IPS DF 6.9 (cell line): ENCODE results near the gene SGMS1.

ENCODE experiments used
- DNase-seq: peaks from one replicate; pipeline ENCODE4 v3.0.0-alpha.2; 2013; ENCODE audit warnings: low read depth, low spot score
- H3K27ac ChIP-seq: one replicate; pipeline ENCODE4 v1.5.1; 2013; ENCODE audit warnings: low read length, control low read depth
- H3K27me3 ChIP-seq: 2 replicates; pipeline ENCODE4 v1.6.1; 2013; ENCODE audit warnings: mild to moderate bottlenecking, low read length; ENCODE audit not compliant: control insufficient read depth, insufficient read depth
- H3K36me3 ChIP-seq: 2 replicates; pipeline ENCODE4 v1.6.1; 2013; ENCODE audit warnings: low read length; ENCODE audit not compliant: control insufficient read depth, insufficient read depth
- H3K4me1 ChIP-seq: 2 replicates; pipeline ENCODE4 v1.6.1; 2013; ENCODE audit warnings: low read length; ENCODE audit not compliant: control insufficient read depth, insufficient read depth
- H3K4me3 ChIP-seq: 2 replicates; pipeline ENCODE4 v1.5.1; 2013; ENCODE audit warnings: mild to moderate bottlenecking, low read length
- H3K9me3 ChIP-seq: 2 replicates; pipeline ENCODE4 v1.6.1; 2013; ENCODE audit warnings: low read length, inconsistent platforms; ENCODE audit not compliant: control insufficient read depth, insufficient read depth
- WGBS: extraction: QIAGEN DNeasy Blood & Tissue Kit; methylation state at CpG from one replicate; pipeline ENCODE4 v1.1.7; 2013; ENCODE audit warnings: mixed read lengths, missing lambda C conversion rate; ENCODE audit not compliant: insufficient read length, insufficient coverage; 5-methylcytosine and 5-hydroxymethylcytosine counted together

Gene SGMS1

DNA sequence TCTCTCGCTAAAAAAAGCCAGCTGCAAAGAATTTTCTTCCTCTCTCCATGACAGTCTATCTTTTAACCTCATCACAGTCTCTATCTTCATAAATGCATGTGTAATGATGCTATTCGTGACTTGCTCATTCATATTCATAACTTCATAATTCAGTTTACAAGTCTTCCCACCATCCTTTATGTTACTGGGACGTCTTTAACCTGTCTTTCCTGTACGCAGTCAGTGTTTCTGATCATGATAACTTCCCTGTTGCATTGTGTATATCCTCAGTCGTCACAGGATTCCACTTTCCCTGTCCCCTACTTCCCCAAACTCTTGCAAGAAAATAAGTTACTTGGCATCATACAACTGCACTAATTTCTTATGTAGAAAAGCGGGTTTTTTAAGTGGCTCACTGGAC is 206.9 kb downstream of the SGMS1 start:
- WGBS = no CpG with 5 or more reads among the region's 6 CpGs
- H3K27ac ChIP-seq = no peak overlapping the region

DNA sequence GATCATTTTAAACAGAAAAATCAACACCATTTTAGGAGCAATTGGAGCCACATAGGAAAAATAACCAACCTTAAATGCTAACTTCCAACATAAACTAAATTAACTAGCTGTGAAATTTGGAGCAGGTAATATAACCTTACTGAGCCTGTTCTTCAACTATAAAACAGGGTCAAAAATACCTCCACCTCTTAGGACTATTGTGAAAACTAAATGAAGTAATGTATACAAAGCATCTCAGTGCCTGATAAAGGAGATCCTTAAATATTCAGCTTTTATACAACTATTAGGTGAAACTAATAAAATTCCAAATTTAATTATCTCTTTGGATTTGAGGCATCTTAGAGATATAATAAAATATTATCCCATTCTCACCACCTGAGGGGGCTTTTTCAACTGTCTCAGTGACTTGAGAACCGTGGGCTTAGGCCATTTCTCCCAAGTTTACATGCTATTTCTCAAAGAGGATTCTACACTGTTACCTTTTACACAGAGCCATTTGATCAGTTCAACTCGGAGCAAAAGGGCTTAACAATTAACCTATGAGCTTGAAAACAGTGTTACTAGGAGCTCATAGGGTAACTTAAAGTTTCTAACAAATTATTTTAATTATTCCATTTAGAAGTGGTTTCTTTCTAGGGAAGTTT is 207.5 kb downstream of the SGMS1 start:
- no peak for DNase-seq
- H3K36me3 ChIP-seq = no peaks in the 10 kb centered on the region
- no peak overlapping the region for H3K4me3 ChIP-seq
- WGBS = no CpG with 5 or more reads among the region's 2 CpGs
- no peaks in the 10 kb centered on the region for H3K9me3 ChIP-seq
- no peak overlapping the region for H3K27ac ChIP-seq
- no peaks in the 10 kb centered on the region for H3K27me3 ChIP-seq
- no peaks in the 10 kb centered on the region for H3K4me1 ChIP-seq

More for the DNA sequence above, 206.9 kb downstream of the SGMS1 start:
- H3K4me3 ChIP-seq = no peak overlapping the region
- no peaks in the 10 kb centered on the region for H3K9me3 ChIP-seq
- H3K4me1 ChIP-seq = 0 out of 2 replicates have a peak, but pooled peaks cover 1% of the 10 kb centered on the region
- H3K36me3 ChIP-seq = no peaks in the 10 kb centered on the region
- H3K27me3 ChIP-seq = no peaks in the 10 kb centered on the region
- no peak for DNase-seq

DNA sequence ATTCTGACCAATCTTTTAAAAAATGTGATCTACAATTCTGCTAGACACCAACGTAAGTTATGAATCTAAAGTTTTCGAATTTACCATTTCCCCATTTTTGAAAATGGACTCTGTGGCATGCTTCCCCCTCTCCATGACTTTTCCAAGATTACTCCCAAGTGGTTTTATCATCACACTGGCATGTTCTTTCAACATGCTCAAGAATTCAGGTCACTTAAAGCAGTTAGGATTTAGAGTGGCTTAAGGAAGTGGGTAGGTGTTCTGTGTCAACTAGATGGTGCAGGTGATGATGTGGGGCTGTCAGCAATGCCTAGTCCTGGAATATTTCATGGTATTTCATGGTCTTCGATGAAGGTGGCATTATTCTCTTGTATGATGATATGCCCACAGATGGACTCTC is 208.5 kb downstream of the SGMS1 start:
- Histone ChIP-seq H3K4me3 (no peak overlapping the region), H3K36me3 (no peaks in the 10 kb centered on the region), H3K27me3 (no peaks in the 10 kb centered on the region), H3K4me1 (no peaks in the 10 kb centered on the region), H3K9me3 (no peaks in the 10 kb centered on the region), H3K27ac (no peak overlapping the region)
- no CpG with 5 or more reads among the region's 3 CpGs for WGBS
- DNase-seq = no peak

DNA sequence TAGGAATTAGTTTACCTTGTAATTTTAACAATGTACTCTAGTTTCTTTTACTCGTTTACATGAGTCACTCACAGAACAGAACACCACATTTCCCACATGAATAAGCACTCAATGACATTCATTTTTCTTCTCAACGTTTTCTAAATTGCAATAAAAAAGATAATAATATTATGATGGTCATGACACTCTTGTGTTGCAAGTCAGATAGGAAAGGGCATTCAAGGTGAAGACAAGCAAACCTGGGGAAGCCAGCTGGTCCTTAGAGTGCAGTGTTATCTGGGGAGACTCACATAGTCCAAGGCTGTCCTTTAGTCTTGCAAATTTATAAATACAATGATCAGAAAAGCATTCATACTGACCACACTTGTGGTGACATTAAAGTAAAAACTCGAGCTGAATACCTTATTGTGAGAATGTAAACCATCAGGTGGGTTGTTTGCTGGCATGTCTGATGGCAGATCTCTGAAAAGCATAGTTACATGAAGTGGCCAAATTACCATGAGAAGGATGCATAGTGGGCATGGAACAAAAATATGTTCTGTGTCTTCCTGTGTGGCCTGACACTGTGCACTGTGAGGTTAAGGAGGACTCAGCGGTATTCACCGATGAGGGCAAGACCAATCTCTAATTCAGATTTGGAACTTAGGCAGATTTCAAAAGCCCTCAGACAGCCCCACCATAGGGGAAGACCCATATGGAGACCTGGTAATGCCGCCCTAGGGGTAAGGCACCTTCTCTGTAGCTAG is 213.5 kb downstream of the SGMS1 start:
- H3K36me3 ChIP-seq = no peaks in the 10 kb centered on the region
- WGBS = no CpG with 5 or more reads among the region's 6 CpGs
- no peaks in the 10 kb centered on the region for H3K4me1 ChIP-seq
- H3K27ac ChIP-seq = no peak overlapping the region
- no peaks in the 10 kb centered on the region for H3K27me3 ChIP-seq
- no peaks in the 10 kb centered on the region for H3K9me3 ChIP-seq
- DNase-seq = no peak
- no peak overlapping the region for H3K4me3 ChIP-seq

DNA sequence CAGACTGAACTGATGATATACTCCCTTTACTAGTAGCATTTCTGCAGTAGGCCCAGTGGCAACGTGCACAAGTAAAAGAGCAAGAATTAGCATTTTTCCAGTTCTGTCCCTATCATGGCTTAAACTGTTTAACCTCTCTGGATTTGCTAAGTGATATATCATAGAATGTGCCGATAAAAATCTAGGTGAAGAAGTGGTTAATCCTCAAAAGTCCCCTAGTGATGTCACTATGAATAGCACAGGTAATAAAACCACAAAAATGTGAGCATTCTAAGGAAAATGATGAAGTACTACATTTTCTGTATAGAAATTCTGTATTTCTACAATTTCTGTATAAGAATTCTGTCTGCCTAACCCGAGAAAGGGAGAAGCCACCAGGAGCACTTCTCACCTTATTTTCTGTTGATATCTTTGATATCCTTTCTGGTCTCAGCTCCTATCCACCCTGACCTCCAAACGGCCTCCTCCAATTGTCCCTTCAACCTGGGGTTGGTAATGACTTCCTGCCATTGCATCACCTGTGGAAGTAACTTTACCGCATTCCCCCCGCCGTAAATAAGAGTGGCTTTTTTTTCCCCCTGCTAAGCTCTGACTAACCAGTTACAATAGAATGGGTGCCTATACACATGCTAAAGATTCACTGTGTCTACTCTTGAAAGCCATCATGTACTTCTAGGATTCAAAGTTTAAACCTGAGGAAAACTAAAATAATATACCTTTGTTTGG is 216.5 kb downstream of the SGMS1 start:
- H3K27ac ChIP-seq = no peak overlapping the region
- no peaks in the 10 kb centered on the region for H3K9me3 ChIP-seq
- H3K4me1 ChIP-seq = no peaks in the 10 kb centered on the region
- WGBS = no CpG with 5 or more reads among the region's 7 CpGs
- H3K27me3 ChIP-seq = no peaks in the 10 kb centered on the region
- H3K36me3 ChIP-seq = no peaks in the 10 kb centered on the region
- no peak overlapping the region for H3K4me3 ChIP-seq
- peak; percentile 66 for DNase-seq

DNA sequence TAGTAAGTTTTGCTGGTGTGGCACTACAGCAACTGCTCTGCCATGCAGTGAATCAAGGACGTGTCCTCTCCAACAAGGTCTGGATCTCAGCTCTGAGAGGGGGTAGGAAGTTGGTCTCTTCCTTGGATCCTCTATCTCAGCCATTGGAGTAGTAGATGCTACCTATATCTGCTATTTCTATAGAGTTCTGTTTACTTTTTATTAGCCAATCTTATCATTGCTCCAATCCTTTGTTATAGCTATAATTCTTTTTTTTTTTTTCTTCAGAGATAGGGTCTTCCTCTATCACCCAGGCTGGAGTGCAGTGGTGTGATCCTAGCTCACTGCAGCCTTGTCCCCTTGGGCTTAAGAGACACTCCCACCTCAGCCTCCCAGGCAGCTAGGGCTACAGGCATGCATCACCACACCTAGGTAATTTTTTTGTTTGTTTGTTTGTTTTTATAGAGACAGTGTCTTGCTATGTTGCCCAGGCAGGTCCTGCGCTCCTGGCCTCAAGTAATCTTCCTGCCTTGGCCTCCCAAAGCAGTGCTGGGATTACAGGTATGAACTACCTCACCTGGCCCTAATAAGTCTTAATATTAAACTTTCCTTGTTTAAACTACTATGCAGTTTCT is 217.2 kb downstream of the SGMS1 start:
- no CpG with 5 or more reads among the region's 2 CpGs for WGBS
- Histone ChIP-seq H3K36me3 (no peaks in the 10 kb centered on the region), H3K27me3 (no peaks in the 10 kb centered on the region), H3K4me3 (no peak overlapping the region), H3K4me1 (no peaks in the 10 kb centered on the region), H3K27ac (no peak overlapping the region), H3K9me3 (no peaks in the 10 kb centered on the region)
- DNase-seq = no peak

DNA sequence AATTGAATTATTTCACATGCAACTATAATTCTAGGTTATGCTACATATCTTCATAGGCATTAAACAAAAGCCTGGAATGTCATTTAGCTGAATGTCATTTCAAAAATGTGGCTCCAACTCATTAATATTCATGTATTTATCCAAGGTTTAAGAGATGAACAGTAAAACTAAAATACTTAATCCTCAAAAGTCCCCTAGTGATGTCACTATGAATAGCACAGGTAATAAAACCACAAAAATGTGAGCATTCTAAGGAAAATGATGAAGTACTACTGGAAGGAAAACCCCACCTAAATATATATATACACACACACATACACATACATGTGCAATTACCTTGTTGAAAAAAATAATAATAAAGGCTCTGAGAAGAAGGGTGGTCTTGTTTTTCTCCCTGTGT is 218.0 kb downstream of the SGMS1 start:
- no peak overlapping the region for H3K27ac ChIP-seq

DNA sequence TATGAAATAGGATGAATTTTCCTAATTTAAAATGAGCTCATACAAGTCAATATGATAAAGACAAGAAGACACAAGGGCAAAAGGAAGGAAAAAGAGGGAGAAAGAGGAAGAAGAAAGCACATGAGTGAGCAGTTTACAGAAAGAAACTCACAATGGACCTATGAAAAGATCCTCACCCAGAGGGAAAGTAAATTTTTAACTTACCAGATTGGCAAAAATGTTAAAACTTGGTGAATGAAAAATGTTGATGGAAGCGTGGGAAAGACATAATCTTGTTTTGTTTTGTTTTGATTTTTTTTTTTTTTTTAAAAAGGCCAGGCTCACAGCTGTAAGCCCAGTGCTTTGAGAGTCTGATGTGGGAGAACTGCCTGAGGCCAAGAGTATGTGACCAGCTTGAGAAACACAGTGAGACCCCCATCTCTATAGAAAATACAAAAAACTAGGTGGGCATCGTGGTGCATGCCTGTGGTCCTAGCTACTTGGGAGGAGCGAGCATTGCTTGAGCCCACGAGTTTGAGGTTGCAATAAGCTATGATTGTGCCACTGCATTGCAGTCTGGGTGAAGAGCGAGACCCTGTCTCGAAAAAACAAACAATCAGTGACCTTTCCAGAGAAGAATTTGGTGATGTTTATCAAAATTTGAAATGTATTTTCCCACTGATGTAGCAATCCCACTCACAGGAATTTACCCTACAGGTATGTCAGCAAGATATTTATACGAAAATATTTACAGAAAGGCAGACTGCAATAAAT is 219.6 kb downstream of the SGMS1 start:
- 100% methylated on average over 1 of the region's 7 CpGs for WGBS
- Histone ChIP-seq H3K9me3 (no peaks in the 10 kb centered on the region), H3K27me3 (no peaks in the 10 kb centered on the region), H3K4me3 (no peak overlapping the region), H3K4me1 (no peaks in the 10 kb centered on the region), H3K36me3 (no peaks in the 10 kb centered on the region), H3K27ac (no peak overlapping the region)
- no peak for DNase-seq

More for the DNA sequence above, 218.0 kb downstream of the SGMS1 start:
- H3K36me3 ChIP-seq = no peaks in the 10 kb centered on the region
- no peaks in the 10 kb centered on the region for H3K4me1 ChIP-seq
- H3K4me3 ChIP-seq = no peak overlapping the region
- H3K9me3 ChIP-seq = no peaks in the 10 kb centered on the region
- H3K27me3 ChIP-seq = no peaks in the 10 kb centered on the region
- DNase-seq = no peak

DNA sequence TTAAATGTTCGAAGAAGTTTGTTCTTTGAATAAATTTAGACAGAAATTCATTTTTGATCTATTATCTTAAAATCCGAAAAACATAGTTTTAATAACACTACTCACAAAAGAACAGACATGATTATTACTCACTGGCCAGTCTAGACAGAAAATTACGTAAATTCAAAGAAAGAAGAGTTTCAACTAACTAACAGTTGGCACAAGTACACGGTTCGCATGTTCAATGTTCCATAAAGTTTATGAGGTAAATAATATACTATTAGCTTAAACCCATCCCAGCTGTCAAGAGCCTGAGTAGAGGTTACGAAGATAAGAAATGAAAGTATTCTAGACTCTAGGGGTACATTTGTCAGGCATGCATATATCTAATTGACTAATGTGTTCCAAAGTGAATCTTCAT is 220.7 kb downstream of the SGMS1 start:
- Histone ChIP-seq H3K9me3 (no peaks in the 10 kb centered on the region), H3K36me3 (no peaks in the 10 kb centered on the region), H3K4me3 (no peak overlapping the region), H3K4me1 (no peaks in the 10 kb centered on the region), H3K27me3 (no peaks in the 10 kb centered on the region), H3K27ac (no peak overlapping the region)
- no peak for DNase-seq
- WGBS = no CpG with 5 or more reads among the region's 6 CpGs

DNA sequence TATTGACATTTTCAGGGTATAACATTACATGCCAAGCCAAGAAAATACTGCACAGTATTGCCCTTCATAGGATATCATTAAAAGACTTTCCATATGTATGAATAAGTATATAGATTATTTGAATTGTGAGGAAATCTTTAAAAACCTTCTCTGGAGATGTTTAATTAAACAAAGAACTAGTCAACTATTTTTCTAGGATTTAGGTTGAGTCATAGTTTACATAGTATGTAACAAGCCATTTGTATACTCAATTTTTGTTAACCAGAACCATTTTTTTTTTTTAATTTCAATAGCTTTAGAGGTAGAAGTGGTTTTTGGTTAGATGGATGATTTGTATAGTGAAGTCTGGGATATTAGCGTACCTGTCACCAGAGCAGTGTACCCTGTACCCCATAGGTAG is 221.3 kb downstream of the SGMS1 start:
- Histone ChIP-seq H3K36me3 (no peaks in the 10 kb centered on the region), H3K4me1 (no peaks in the 10 kb centered on the region), H3K27ac (no peak overlapping the region), H3K27me3 (no peaks in the 10 kb centered on the region), H3K9me3 (no peaks in the 10 kb centered on the region), H3K4me3 (no peak overlapping the region)
- DNase-seq = no peak
- WGBS = no CpG with 5 or more reads among the region's 1 CpG
